ENCODE measurements around the gene GNL1.

DNA sequence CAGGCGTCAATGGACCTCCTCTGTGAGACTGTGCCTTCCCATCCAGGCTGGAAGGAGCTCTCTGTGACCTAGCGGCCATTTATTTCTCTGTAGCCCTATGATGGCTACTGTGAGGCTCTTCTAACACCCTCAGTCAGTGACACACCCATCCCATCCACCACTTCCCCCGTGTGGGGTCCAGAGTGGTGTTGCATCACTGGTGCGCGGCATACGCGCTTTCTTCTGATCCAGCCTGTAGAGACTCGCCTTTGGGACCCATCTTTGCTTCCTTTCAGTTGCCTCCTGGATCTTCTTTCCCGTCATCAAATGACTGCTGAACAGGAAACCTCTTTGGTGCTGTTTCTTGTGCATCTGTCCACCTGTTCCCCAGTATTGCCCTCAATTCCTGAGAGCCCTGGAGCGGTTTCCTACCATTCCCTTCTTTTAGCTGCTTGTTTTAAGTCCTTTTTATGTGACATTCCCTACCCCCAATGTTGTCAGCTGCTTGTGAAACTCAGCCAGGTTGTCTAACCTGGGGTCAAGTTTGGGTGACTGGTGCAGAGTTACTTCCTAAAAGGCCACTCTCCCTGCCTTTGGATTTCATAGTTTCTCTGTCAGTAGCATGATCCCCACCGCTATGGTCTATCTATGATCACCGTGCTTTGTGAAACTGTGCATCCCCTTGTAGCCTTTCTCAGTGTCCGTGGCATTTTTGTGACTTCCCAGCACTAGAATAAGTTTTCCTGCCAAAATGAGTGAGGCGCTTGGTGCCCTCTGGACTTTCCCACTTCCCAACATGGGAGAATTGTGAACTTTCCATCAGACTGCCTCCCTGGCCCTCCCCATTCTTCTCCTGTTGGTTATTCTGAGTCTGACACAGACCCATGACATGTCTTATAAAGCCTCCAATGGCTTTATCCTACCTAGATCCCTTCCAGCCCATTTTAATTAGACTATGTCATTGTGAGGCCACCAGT, 6.5 kb upstream of the GNL1 start:
- TF ChIP-seq, protein P1, sequence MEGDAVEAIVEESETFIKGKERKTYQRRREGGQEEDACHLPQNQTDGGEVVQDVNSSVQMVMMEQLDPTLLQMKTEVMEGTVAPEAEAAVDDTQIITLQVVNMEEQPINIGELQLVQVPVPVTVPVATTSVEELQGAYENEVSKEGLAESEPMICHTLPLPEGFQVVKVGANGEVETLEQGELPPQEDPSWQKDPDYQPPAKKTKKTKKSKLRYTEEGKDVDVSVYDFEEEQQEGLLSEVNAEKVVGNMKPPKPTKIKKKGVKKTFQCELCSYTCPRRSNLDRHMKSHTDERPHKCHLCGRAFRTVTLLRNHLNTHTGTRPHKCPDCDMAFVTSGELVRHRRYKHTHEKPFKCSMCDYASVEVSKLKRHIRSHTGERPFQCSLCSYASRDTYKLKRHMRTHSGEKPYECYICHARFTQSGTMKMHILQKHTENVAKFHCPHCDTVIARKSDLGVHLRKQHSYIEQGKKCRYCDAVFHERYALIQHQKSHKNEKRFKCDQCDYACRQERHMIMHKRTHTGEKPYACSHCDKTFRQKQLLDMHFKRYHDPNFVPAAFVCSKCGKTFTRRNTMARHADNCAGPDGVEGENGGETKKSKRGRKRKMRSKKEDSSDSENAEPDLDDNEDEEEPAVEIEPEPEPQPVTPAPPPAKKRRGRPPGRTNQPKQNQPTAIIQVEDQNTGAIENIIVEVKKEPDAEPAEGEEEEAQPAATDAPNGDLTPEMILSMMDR (IDR thresholded peaks at IDR 0.05), result no peak
- TF ChIP-seq GABPA (IDR thresholded peaks at IDR 0.05; ENCODE audit: low read depth), result no peak
- no peak for TF ChIP-seq NRF1 (IDR thresholded peaks at IDR 0.05; ENCODE audit: low read depth, low read length)
- TF ChIP-seq, protein P2, sequence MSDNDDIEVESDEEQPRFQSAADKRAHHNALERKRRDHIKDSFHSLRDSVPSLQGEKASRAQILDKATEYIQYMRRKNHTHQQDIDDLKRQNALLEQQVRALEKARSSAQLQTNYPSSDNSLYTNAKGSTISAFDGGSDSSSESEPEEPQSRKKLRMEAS (IDR thresholded peaks at IDR 0.05; ENCODE audit: low read depth), result no peak
- no peak for TF ChIP-seq POLR2AphosphoS5 (IDR thresholded peaks at IDR 0.05; ENCODE audit: low read depth, low read length)
- TF ChIP-seq TCF12 (IDR thresholded peaks at IDR 0.05), result no peak
- TF ChIP-seq CHD2 (IDR thresholded peaks at IDR 0.05; ENCODE audit: low read length, partially characterized antibody), result no peak
- no peak for TF ChIP-seq EP300 (IDR thresholded peaks at IDR 0.05; ENCODE audit: borderline replicate concordance in 1 of 2, low read depth in 1 of 2, low read length in 1 of 2)
- no peak for TF ChIP-seq REST (IDR thresholded peaks at IDR 0.05; ENCODE audit: low read depth, low read length)
- TF ChIP-seq TAF1 (IDR thresholded peaks at IDR 0.05; ENCODE audit: borderline replicate concordance, low read depth, low read length), result no peak
- no peak for TF ChIP-seq SMC3 (IDR thresholded peaks at IDR 0.05; ENCODE audit: low read depth, low read length)
- TF ChIP-seq, protein P3, sequence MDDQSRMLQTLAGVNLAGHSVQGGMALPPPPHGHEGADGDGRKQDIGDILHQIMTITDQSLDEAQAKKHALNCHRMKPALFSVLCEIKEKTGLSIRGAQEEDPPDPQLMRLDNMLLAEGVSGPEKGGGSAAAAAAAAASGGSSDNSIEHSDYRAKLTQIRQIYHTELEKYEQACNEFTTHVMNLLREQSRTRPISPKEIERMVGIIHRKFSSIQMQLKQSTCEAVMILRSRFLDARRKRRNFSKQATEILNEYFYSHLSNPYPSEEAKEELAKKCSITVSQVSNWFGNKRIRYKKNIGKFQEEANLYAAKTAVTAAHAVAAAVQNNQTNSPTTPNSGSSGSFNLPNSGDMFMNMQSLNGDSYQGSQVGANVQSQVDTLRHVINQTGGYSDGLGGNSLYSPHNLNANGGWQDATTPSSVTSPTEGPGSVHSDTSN (IDR thresholded peaks at IDR 0.05), result no peak

Data from SK-N-SH (cell line).